Measurements from ENCODE around the gene EEF1AKMT4.

The EEF1AKMT4 gene

GRCh38 chr3:184249412-184250166 is at the start of gene EEF1AKMT4:
EEF1AKMT4 (plus strand) TSS chr3:184249672; CDS start chr3:184249695, 23 bp downstream.
- DNase-seq: peak; percentile 98

DNA sequence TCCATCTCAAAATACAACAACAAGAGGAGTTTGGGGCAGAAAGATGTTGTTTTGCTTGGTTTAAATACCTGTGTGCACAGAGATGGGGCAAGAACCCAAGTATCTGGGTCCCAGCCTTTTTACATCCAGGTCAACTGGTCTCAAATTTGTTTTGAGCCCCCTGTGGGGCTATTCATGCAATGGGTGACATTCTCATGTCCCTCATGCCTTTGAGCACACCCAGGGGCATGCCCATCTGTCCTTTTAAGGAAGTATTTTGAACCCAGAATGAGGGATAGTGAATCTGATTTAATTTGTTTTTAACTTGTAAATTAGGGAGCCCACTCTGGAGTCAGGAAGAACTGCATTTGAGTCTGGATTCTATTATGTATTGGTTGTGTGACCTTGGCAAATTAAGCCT is 48.6 kb upstream of the EEF1AKMT4 start:
- DNase-seq: no peak

GRCh38 chr3:184203526-184203925 is 45.9 kb upstream of the EEF1AKMT4 start:
- no peak for DNase-seq

DNA sequence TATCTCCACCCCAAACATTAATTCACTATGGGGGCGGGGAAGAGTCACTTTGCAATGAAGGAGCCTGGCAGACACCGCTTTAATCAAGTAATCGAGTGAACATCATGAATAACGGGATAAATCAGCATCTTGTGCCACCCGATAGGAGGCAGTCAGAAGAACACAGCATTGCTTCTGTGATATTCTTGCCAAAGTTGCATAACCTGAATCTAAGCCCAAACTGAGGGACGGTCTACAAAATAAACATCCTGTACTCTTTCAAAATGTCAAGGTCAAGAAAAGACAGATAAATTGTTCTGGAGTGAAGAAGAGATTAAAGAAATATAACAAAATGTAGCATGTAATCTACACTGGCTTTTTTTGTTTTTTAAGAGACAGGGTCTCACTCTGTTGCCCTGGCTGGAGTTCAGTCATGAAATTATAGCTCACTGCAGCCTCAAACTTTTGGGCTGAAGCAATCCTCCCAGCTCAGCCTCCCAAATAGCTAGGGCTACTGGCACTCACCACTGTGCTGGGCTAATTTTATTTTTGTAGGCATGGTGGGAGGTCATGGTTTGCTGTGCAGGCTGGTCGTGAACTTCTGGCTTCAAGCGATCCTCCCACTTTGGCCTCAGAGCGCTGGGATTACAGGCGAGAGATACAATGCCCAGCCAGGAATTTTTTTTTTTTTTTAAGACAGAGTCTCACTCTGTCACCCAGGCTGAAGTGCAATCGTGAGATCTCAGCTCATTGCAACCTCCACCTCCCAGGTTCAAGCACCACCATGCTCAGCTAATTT is 40.1 kb upstream of the EEF1AKMT4 start:
- no peak for DNase-seq

- DNase-seq: no peak
Observed at GRCh38 chr3:184211297-184211696, 38.2 kb upstream of the EEF1AKMT4 start.

- DNase-seq: no peak
Observed at GRCh38 chr3:184211718-184212117, 37.8 kb upstream of the EEF1AKMT4 start.

- no peak for DNase-seq
Observed at GRCh38 chr3:184218814-184219213, 30.7 kb upstream of the EEF1AKMT4 start.

- no peak for DNase-seq
Observed at GRCh38 chr3:184222521-184222920, 27.0 kb upstream of the EEF1AKMT4 start.

- no peak for DNase-seq
Observed at GRCh38 chr3:184223946-184224345, 25.5 kb upstream of the EEF1AKMT4 start.

DNA sequence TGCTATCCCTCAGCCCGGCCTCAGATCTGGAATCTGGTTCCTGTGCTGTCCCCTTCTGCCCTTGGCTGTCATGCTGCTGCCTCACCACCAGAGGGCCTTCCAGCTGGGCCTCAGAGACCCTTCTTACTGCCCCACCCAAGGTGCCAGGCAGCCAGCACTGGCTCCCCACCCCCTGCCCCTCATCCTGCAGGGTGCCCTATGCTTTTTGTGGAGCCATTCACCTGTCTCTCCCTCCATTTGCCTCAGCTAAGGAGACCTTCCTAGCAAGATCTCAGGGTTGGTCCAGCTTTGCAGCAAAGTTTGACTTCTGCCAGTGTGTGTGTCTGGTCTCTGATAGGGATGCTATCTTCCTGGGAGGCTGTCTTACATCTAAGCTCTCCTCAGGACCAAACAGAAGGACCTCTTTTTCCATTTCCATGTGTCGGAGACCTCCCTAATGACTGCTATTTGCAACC is 22.0 kb upstream of the EEF1AKMT4 start:
- peak; percentile 48 for DNase-seq

- no peak for DNase-seq
Observed at GRCh38 chr3:184228376-184229137, 20.9 kb upstream of the EEF1AKMT4 start.

GRCh38 chr3:184229394-184230080 is 19.9 kb upstream of the EEF1AKMT4 start, which contains the start of gene VWA5B2:
VWA5B2 (plus strand) TSS chr3:184229585; CDS start chr3:184230529, 944 bp downstream.
- peak; percentile 81 for DNase-seq

DNA sequence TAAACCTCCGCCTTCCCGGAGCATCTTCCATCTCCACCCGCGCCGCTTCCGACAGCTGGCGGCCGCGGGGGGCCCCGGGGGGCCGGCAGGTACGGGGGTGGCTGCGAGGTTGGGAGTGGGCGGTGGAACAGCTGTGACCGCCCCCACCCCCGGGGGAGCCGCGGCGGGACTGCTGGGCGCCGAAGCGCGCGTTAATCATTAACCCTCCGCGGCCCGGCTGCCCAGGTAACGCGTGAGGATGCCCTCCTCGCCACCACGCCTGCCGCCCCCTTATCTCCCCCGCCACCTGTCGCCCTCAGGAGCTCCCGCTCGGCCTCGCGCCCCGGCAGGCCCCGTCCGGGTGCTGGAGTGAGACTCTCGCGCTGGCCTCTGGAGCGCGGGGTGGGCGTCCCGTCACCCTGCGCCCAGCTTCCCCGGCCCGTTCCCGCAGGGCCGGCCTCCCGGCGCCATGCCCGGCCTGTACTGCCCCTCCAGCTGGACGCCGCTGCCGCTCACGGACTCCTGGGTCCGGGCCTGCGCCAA is 19.3 kb upstream of the EEF1AKMT4 start:
- no peak for DNase-seq

GRCh38 chr3:184230603-184231528 is 18.6 kb upstream of the EEF1AKMT4 start:
- no peak for DNase-seq

- DNase-seq: no peak
Observed at GRCh38 chr3:184231671-184232070, 17.8 kb upstream of the EEF1AKMT4 start.

- no peak for DNase-seq
Observed at GRCh38 chr3:184233127-184233843, 16.2 kb upstream of the EEF1AKMT4 start.

DNA sequence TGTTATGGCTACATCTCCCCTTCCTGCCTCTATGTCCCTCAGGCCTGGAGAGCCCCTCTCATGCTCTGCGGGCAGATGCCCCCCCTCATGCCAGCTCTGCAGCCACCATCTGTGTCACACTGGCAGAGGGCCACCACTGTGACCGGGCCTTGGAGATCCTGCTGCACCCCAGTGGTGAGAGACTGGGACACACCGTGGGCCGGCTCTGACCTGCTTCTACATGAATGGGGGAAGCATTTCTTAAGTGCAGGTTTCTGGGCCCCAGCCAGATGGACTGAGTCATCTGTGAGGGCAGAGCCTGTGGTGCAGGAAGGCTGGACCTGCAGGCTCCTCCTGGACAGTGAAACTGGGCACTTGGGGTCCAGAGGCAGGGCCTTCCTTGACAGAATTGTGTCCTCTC is 15.2 kb upstream of the EEF1AKMT4 start:
- no peak for DNase-seq

GRCh38 chr3:184234671-184235380 is 14.6 kb upstream of the EEF1AKMT4 start:
- no peak for DNase-seq

GRCh38 chr3:184235381-184236032 is 14.0 kb upstream of the EEF1AKMT4 start:
- no peak for DNase-seq
